H1 (cell line): Measurements from ENCODE around the gene VSTM4. TPM values are rescaled to one million over a fixed set of nuclear protein-coding genes. Genes with fewer than 3 reads are reported as not detected.

Experiments
- GABPA ChIP-seq: IDR thresholded peaks from 2 replicates; pipeline ENCODE4 v1.6.1; 2011; ENCODE audit warnings: mild to moderate bottlenecking, low read length, moderate library complexity, borderline replicate concordance; ENCODE audit not compliant: insufficient read depth
- HDAC2 ChIP-seq, 2 experiments: fragments of 300-600 bp in 1 of 2; sonication (generic) in 1 of 2; IDR thresholded peaks; 2 replicates each; pipeline ENCODE4 v1.6.1; 2011 to 2012; ENCODE audit warnings: low read depth in 2 of 2, low read length in 2 of 2, mild to moderate bottlenecking in 2 of 2, moderate library complexity in 2 of 2, borderline replicate concordance in 1 of 2, inconsistent platforms in 1 of 2
- NANOG ChIP-seq: IDR thresholded peaks from 2 replicates; pipeline ENCODE4 v1.6.1; 2011; ENCODE audit warnings: low read length, low read depth, mild to moderate bottlenecking, inconsistent platforms; ENCODE audit not compliant: insufficient read depth, poor library complexity, severe bottlenecking
- NRF1 ChIP-seq: IDR thresholded peaks from 2 replicates; pipeline ENCODE4 v1.6.1; 2011; ENCODE audit warnings: mild to moderate bottlenecking, low read depth, low read length, improper control_type of control experiment
- SRF ChIP-seq: IDR thresholded peaks from 2 replicates; pipeline ENCODE4 v1.6.1; 2011; ENCODE audit warnings: mild to moderate bottlenecking, low read depth, low read length, moderate library complexity
- polyA plus RNA-seq, 7 experiments: library from polyadenylated mRNA; depleted of rRNA in 3 of 7; stranded (reverse) in 5 of 7; unstranded in 2 of 7; fragments of >200 nt in 5 of 7; fragments of 200-250 nt in 2 of 7; gene quantifications; 1 replicate in 5 of 7; 2 replicates in 1 of 7; 4 replicates in 1 of 7; pipeline versions ENCODE4 v1.2.1 to v1.2.3, GENCODE V29; 2011 to 2013; ENCODE audit warnings: missing spikeins in 2 of 7, mixed read lengths in 2 of 7
- total RNA-seq: library from RNA; stranded (reverse); fragmentation: NEBNext Ultra II Directional; extraction: Animal tissue kit (Norgen Biotek cat#: 25700); gene quantifications from 2 replicates; pipeline ENCODE4 v1.2.1, GENCODE V29; 2021
- TF ChIP-seq, protein P1 (sequence below): fragments of 300-600 bp; sonication (generic); IDR thresholded peaks from 2 replicates; pipeline ENCODE4 v1.7.1; 2012; ENCODE audit warnings: low read length, moderate library complexity, mild to moderate bottlenecking, inconsistent platforms; ENCODE audit not compliant: insufficient replicate concordance
- TF ChIP-seq, protein P2 (sequence below): IDR thresholded peaks from 2 replicates; pipeline ENCODE4 v1.6.1; 2012; ENCODE audit warnings: inconsistent platforms
- TF ChIP-seq, protein P3 (sequence below), 3 experiments: IDR thresholded peaks; 1 replicate in 2 of 3; 2 replicates in 1 of 3; pipeline versions ENCODE4 v1.5.1 to v1.6.1; 2011; ENCODE audit warnings: low read length in 3 of 3, mild to moderate bottlenecking in 3 of 3, inconsistent platforms in 2 of 3, low read depth in 1 of 3, moderate library complexity in 1 of 3; ENCODE audit not compliant: insufficient read depth in 1 of 3; ENCODE audit errors: control extremely low read depth in 1 of 3

The VSTM4 gene
- total and polyA plus RNA-seq, 2 of the 8 experiments (the other 6 are each of a cell fraction or from before 2014, with no cell fraction given), result 0.48 to 0.73 TPM

DNA sequence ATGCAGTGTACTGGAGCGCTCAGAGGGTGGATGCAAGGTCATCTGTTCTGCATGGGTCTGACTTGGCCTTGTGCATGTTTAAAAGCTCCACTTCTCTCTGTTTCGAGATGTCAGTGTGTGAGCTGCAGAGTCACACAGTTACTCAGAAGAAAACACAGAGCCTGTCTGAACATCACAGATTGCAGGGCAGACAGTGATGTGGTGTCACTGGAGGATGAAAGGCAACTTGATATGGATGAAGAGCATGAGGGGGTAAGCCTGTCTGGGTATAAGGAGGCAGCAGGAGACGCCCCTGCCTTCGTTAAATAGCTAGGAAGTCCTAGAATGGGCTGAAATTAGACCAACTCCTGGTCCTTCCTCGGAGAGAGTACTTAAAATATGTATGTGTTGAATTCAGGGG, 108.2 kb downstream of the VSTM4 start (continued):
- TF ChIP-seq, protein P1, sequence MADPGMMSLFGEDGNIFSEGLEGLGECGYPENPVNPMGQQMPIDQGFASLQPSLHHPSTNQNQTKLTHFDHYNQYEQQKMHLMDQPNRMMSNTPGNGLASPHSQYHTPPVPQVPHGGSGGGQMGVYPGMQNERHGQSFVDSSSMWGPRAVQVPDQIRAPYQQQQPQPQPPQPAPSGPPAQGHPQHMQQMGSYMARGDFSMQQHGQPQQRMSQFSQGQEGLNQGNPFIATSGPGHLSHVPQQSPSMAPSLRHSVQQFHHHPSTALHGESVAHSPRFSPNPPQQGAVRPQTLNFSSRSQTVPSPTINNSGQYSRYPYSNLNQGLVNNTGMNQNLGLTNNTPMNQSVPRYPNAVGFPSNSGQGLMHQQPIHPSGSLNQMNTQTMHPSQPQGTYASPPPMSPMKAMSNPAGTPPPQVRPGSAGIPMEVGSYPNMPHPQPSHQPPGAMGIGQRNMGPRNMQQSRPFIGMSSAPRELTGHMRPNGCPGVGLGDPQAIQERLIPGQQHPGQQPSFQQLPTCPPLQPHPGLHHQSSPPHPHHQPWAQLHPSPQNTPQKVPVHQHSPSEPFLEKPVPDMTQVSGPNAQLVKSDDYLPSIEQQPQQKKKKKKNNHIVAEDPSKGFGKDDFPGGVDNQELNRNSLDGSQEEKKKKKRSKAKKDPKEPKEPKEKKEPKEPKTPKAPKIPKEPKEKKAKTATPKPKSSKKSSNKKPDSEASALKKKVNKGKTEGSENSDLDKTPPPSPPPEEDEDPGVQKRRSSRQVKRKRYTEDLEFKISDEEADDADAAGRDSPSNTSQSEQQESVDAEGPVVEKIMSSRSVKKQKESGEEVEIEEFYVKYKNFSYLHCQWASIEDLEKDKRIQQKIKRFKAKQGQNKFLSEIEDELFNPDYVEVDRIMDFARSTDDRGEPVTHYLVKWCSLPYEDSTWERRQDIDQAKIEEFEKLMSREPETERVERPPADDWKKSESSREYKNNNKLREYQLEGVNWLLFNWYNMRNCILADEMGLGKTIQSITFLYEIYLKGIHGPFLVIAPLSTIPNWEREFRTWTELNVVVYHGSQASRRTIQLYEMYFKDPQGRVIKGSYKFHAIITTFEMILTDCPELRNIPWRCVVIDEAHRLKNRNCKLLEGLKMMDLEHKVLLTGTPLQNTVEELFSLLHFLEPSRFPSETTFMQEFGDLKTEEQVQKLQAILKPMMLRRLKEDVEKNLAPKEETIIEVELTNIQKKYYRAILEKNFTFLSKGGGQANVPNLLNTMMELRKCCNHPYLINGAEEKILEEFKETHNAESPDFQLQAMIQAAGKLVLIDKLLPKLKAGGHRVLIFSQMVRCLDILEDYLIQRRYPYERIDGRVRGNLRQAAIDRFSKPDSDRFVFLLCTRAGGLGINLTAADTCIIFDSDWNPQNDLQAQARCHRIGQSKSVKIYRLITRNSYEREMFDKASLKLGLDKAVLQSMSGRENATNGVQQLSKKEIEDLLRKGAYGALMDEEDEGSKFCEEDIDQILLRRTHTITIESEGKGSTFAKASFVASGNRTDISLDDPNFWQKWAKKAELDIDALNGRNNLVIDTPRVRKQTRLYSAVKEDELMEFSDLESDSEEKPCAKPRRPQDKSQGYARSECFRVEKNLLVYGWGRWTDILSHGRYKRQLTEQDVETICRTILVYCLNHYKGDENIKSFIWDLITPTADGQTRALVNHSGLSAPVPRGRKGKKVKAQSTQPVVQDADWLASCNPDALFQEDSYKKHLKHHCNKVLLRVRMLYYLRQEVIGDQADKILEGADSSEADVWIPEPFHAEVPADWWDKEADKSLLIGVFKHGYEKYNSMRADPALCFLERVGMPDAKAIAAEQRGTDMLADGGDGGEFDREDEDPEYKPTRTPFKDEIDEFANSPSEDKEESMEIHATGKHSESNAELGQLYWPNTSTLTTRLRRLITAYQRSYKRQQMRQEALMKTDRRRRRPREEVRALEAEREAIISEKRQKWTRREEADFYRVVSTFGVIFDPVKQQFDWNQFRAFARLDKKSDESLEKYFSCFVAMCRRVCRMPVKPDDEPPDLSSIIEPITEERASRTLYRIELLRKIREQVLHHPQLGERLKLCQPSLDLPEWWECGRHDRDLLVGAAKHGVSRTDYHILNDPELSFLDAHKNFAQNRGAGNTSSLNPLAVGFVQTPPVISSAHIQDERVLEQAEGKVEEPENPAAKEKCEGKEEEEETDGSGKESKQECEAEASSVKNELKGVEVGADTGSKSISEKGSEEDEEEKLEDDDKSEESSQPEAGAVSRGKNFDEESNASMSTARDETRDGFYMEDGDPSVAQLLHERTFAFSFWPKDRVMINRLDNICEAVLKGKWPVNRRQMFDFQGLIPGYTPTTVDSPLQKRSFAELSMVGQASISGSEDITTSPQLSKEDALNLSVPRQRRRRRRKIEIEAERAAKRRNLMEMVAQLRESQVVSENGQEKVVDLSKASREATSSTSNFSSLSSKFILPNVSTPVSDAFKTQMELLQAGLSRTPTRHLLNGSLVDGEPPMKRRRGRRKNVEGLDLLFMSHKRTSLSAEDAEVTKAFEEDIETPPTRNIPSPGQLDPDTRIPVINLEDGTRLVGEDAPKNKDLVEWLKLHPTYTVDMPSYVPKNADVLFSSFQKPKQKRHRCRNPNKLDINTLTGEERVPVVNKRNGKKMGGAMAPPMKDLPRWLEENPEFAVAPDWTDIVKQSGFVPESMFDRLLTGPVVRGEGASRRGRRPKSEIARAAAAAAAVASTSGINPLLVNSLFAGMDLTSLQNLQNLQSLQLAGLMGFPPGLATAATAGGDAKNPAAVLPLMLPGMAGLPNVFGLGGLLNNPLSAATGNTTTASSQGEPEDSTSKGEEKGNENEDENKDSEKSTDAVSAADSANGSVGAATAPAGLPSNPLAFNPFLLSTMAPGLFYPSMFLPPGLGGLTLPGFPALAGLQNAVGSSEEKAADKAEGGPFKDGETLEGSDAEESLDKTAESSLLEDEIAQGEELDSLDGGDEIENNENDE, result no peak
- no peak for TF ChIP-seq NANOG
- TF ChIP-seq, protein P2, sequence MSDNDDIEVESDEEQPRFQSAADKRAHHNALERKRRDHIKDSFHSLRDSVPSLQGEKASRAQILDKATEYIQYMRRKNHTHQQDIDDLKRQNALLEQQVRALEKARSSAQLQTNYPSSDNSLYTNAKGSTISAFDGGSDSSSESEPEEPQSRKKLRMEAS, result no peak
- no peak for TF ChIP-seq SRF
- TF ChIP-seq, protein P3, sequence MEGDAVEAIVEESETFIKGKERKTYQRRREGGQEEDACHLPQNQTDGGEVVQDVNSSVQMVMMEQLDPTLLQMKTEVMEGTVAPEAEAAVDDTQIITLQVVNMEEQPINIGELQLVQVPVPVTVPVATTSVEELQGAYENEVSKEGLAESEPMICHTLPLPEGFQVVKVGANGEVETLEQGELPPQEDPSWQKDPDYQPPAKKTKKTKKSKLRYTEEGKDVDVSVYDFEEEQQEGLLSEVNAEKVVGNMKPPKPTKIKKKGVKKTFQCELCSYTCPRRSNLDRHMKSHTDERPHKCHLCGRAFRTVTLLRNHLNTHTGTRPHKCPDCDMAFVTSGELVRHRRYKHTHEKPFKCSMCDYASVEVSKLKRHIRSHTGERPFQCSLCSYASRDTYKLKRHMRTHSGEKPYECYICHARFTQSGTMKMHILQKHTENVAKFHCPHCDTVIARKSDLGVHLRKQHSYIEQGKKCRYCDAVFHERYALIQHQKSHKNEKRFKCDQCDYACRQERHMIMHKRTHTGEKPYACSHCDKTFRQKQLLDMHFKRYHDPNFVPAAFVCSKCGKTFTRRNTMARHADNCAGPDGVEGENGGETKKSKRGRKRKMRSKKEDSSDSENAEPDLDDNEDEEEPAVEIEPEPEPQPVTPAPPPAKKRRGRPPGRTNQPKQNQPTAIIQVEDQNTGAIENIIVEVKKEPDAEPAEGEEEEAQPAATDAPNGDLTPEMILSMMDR (IDR thresholded peaks at IDR 0.05; ENCODE audit: control extremely low read depth in 1 of 3, insufficient read depth in 1 of 3, low read depth in 1 of 3, low read length in 3 of 3), result no peak
- no peak for TF ChIP-seq HDAC2 (IDR thresholded peaks at IDR 0.05; ENCODE audit: borderline replicate concordance in 1 of 2, low read depth in 2 of 2, low read length in 2 of 2)
- TF ChIP-seq NRF1, result no peak
- no peak for TF ChIP-seq GABPA
